ENCODE data around the gene PASD1. TPM values are rescaled to one million over a fixed set of nuclear protein-coding genes. Genes with fewer than 3 reads are reported as not detected.
"Not testable (repeated sequence)": the region's sequence is repeated elsewhere in the genome, so short reads cannot be mapped to it uniquely, and the experiment has no call there.

Gene PASD1
- polyA plus RNA-seq, 4 donors, result not detected

DNA sequence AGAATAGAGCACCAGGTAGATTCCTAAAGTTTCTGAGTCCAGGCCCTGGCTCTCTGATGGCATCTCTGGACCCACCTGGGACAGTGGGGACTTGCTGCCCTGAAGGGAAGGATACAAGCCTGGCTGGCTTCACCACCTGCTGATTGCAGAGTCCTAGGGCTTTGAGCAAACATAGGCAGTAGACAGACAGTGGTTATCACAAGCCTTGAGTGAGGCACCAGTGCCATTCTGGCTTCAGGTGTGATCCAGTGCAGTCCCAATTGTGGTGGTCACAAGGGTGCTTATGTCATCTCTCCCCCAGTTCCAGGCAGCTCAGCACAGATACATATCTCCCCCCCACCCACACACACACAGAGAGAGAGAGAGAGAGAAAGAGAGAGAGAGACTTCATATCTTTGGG, 125.2 kb downstream of the PASD1 start:
- FAIRE-seq (no peak), DNase-seq (no peak)
- no peaks in the 10 kb centered on the region for H3K9me3 ChIP-seq (ENCODE audit: control insufficient read depth in 2 of 2, insufficient read depth in 1 of 2, low read depth in 1 of 2, low read length in 1 of 2)
- no peak overlapping the region for H3K4me3 ChIP-seq (ENCODE audit: low read depth in 1 of 3, low read length in 3 of 3)
- H3K4me1 ChIP-seq (ENCODE audit: control insufficient read depth in 3 of 3, insufficient read depth in 2 of 3, low read depth in 1 of 3, low read length in 2 of 3), result no peaks in the 10 kb centered on the region
- H3K27me3 ChIP-seq (ENCODE audit: control insufficient read depth in 3 of 3, insufficient read depth in 3 of 3, low read length in 3 of 3), result no peaks in the 10 kb centered on the region
- H3K27ac ChIP-seq (ENCODE audit: low read depth in 1 of 3, low read length in 2 of 3), result no peak overlapping the region
- H3K36me3 ChIP-seq (ENCODE audit: control insufficient read depth in 3 of 3, insufficient read depth in 2 of 3, low read depth in 1 of 3, low read length in 3 of 3), result no peaks in the 10 kb centered on the region

DNA sequence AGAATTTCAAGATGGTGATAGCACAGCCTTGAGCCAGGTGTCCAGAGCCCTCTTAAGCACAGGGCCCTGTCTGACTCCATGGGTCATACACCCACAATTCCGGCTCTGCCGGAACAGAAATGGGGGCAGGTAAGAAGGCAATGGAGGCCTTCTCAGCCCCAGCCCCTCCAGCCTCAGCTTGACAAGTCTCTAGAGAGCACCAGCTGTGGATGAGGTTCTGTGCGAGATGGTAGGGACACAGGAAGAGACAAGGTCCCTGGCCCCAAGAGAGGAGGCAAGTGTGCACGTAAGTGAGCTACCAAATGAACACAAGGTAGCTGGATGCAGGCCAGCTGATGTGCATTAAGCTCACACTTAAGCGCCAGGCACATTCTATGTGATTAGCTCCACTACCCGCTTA, 129.3 kb downstream of the PASD1 start:
- no peak for DNase-seq
- Histone ChIP-seq H3K9me3 (ENCODE audit: control insufficient read depth in 2 of 2, insufficient read depth in 1 of 2, low read depth in 1 of 2, low read length in 1 of 2) (no peaks in the 10 kb centered on the region), H3K27me3 (ENCODE audit: control insufficient read depth in 3 of 3, insufficient read depth in 3 of 3, low read length in 3 of 3) (no peaks in the 10 kb centered on the region), H3K4me3 (ENCODE audit: low read depth in 1 of 3, low read length in 3 of 3) (no peak overlapping the region), H3K27ac (ENCODE audit: low read depth in 1 of 3, low read length in 2 of 3) (no peak overlapping the region), H3K4me1 (ENCODE audit: control insufficient read depth in 3 of 3, insufficient read depth in 2 of 3, low read depth in 1 of 3, low read length in 2 of 3) (no peaks in the 10 kb centered on the region), H3K36me3 (ENCODE audit: control insufficient read depth in 3 of 3, insufficient read depth in 2 of 3, low read depth in 1 of 3, low read length in 3 of 3) (no peaks in the 10 kb centered on the region)
- FAIRE-seq, result no peak
- WGBS, 3 donors, result 83 to 89% (median 85%) methylated on average over 4 to 6 of the region's 6 CpGs

DNA sequence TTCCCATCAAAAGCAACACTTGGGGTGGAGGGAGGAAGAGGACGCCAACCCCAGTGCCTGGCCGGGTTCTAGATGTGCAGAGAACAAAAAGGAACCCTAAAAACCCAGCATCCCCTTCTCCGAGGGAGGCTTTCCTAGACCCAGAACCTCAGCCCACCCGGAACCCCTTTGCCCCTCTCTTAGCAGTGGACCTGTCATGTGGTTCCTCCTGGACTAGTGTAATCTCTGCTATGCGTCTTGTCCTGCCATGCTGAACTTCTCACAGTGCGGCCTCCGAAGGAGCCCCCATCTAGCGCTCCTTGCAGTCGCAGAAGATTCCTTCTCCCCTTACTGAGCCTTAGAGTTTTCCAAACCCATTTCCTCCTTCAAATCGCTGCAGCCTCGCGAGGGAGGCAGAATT, 130.6 kb downstream of the PASD1 start:
- no peaks in the 10 kb centered on the region for H3K9me3 ChIP-seq (ENCODE audit: control insufficient read depth in 2 of 2, insufficient read depth in 1 of 2, low read depth in 1 of 2, low read length in 1 of 2)
- no peak overlapping the region for H3K27ac ChIP-seq (ENCODE audit: low read depth in 1 of 3, low read length in 2 of 3)
- FAIRE-seq (no peak), DNase-seq (no peak)
- no peak overlapping the region for H3K4me3 ChIP-seq (ENCODE audit: low read depth in 1 of 3, low read length in 3 of 3)
- 70 to 80% (median 74%) methylated on average over 10 to 12 of the region's 12 CpGs for WGBS, 3 donors
- H3K4me1 ChIP-seq (ENCODE audit: control insufficient read depth in 3 of 3, insufficient read depth in 2 of 3, low read depth in 1 of 3, low read length in 2 of 3), result no peaks in the 10 kb centered on the region
- no peaks in the 10 kb centered on the region for H3K36me3 ChIP-seq (ENCODE audit: control insufficient read depth in 3 of 3, insufficient read depth in 2 of 3, low read depth in 1 of 3, low read length in 3 of 3)
- no peaks in the 10 kb centered on the region for H3K27me3 ChIP-seq (ENCODE audit: control insufficient read depth in 3 of 3, insufficient read depth in 3 of 3, low read length in 3 of 3)

DNA sequence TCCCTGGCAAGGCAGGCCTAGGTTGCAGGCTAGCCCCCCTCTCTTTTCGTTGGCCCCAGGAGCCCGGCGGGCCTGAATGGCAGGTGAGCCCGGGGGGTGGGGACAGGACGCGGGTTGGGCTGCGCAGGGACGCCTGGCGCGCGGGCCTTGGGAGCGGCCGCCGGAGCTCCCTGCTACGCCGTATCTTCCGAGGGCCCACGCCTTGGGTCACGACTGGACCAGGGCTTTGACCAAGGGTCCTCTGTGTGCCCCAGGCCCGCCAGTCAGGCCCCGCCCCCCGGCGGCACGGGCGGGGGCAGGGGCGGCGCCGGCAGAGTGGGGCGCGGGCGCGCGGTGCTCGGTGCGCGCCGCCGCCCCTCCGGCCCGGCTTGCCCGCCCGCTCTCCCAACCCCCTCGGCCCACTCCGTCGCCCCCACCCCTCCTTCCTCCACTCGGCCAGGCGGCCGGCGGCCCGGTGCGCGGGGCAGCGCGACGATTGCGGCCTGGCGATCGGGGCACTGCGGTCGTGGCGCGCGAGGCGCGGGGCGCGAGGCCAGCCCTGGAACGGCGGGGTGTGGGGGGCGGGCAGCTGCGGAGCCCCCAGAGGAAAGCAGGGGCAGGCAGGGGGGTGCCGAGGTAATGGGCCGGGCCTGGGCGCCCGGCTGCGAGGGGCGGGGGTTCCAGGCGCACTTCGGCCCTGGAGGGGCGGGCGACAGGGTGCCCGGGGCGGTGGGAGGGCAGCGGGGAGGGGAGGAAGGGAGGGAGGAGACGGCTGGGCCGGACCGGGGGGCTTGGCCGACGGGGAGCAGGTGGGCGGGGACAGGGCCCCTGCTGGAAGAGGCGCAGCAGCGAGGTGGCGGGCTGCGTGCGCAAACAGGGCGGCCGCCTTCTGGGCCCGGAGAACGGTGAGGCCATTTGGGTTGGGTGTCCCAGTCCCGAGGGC, 131.4 kb downstream of the PASD1 start, which contains the start of gene PRRG3:
PRRG3 (plus strand) TSS at position 798 of the 922 bp plus-strand sequence. CDS start 3,357 bp downstream, outside the sequence.
- Histone ChIP-seq H3K27me3 (ENCODE audit: control insufficient read depth in 3 of 3, insufficient read depth in 3 of 3, low read length in 3 of 3) (no peaks in the 10 kb centered on the region), H3K4me3 (ENCODE audit: low read depth in 1 of 3, low read length in 3 of 3) (no peak within 1 kb of the TSS), H3K9me3 (ENCODE audit: control insufficient read depth in 2 of 2, insufficient read depth in 1 of 2, low read depth in 1 of 2, low read length in 1 of 2) (no peaks in the 10 kb centered on the region), H3K4me1 (ENCODE audit: control insufficient read depth in 3 of 3, insufficient read depth in 2 of 3, low read depth in 1 of 3, low read length in 2 of 3) (no peaks in the 10 kb centered on the region), H3K27ac (ENCODE audit: low read depth in 1 of 3, low read length in 2 of 3) (no peak within 1 kb of the TSS), H3K36me3 (ENCODE audit: control insufficient read depth in 3 of 3, insufficient read depth in 2 of 3, low read depth in 1 of 3, low read length in 3 of 3) (no peaks in the 10 kb centered on the region)
- WGBS, 3 donors, result 3 to 47% (median 5%) methylated on average over 16 to 95 of the region's 100 CpGs
- FAIRE-seq, result no peak
- DNase-seq, result peak in 1 of 2 donors; percentile 8

DNA sequence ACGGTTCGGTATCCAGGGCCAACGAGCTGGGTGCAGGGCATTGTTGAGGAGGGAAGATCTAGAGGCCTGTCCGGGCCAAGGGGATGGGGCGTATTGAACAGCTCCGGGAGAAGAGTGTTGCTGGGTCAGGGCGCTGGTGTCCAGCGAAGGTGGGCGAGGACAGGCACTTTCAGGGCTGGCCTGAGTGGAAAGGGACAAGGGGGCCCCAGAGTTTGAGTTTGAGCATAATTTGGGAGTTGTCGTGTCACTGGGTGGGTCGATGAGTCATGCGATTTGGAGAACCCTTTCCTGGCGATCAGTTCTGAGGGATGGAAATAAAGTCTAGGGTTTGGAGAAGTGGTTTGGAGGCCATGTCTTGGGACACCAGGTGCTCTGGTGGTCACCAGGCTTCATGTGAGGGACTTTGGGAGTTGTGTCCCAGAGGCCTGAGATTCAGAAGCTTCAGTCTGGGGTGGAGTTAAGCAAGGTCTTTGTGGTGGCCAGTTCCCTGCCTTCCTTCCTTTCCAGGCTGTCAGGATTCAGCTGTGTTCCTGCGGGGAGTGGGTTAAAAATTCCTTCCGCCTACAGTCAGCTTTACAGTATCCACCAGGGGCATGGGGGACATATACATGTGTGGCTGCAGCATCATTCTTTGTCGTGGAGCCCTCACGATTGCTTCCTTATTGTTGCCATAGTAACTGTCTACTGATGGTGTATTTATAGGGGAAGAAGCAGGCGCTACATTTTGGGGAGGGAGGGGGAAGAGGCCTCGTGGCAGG, 132.3 kb downstream of the PASD1 start:
- H3K36me3 ChIP-seq (ENCODE audit: control insufficient read depth in 3 of 3, insufficient read depth in 2 of 3, low read depth in 1 of 3, low read length in 3 of 3), result no peaks in the 10 kb centered on the region
- no peak for FAIRE-seq
- 14 to 54% (median 34%) methylated on average over 17 to 19 of the region's 19 CpGs for WGBS, 3 donors

DNA sequence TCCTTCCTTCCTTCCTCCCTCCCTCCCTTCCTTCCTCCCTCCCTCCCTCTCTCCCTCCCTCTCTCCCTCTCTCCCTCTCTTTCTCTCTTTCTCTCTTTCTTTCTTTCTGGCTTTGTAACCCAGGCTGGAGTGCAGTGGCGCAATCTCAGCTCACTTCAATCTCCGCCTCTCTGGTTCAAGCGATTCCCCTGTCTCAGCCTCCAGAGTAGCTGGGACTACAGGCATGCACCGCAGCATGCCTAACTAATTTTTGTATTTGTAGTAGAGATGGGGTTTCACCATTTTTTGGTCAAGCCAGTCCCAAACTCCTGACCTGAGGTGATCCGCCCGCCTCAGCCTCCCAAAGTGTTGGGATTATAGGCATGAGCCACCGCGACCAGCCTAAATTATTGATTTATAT, 133.6 kb downstream of the PASD1 start:
- WGBS, 3 donors, result 84 to 95% (median 88%) methylated on average over 8 of the region's 8 CpGs
- H3K9me3 ChIP-seq (ENCODE audit: control insufficient read depth in 2 of 2, insufficient read depth in 1 of 2, low read depth in 1 of 2, low read length in 1 of 2); DNase-seq; FAIRE-seq; H3K27me3 ChIP-seq (ENCODE audit: control insufficient read depth in 3 of 3, insufficient read depth in 3 of 3, low read length in 3 of 3); H3K4me1 ChIP-seq (ENCODE audit: control insufficient read depth in 3 of 3, insufficient read depth in 2 of 3, low read depth in 1 of 3, low read length in 2 of 3); H3K27ac ChIP-seq (ENCODE audit: low read depth in 1 of 3, low read length in 2 of 3); H3K4me3 ChIP-seq (ENCODE audit: low read depth in 1 of 3, low read length in 3 of 3); H3K36me3 ChIP-seq (ENCODE audit: control insufficient read depth in 3 of 3, insufficient read depth in 2 of 3, low read depth in 1 of 3, low read length in 3 of 3): not testable (repeated sequence)

More for the DNA sequence above, 132.3 kb downstream of the PASD1 start:
- Histone ChIP-seq H3K4me3 (ENCODE audit: low read depth in 1 of 3, low read length in 3 of 3) (no peak overlapping the region), H3K27ac (ENCODE audit: low read depth in 1 of 3, low read length in 2 of 3) (no peak overlapping the region), H3K9me3 (ENCODE audit: control insufficient read depth in 2 of 2, insufficient read depth in 1 of 2, low read depth in 1 of 2, low read length in 1 of 2) (no peaks in the 10 kb centered on the region), H3K27me3 (ENCODE audit: control insufficient read depth in 3 of 3, insufficient read depth in 3 of 3, low read length in 3 of 3) (no peaks in the 10 kb centered on the region), H3K4me1 (ENCODE audit: control insufficient read depth in 3 of 3, insufficient read depth in 2 of 3, low read depth in 1 of 3, low read length in 2 of 3) (no peaks in the 10 kb centered on the region)
- DNase-seq, result no peak

DNA sequence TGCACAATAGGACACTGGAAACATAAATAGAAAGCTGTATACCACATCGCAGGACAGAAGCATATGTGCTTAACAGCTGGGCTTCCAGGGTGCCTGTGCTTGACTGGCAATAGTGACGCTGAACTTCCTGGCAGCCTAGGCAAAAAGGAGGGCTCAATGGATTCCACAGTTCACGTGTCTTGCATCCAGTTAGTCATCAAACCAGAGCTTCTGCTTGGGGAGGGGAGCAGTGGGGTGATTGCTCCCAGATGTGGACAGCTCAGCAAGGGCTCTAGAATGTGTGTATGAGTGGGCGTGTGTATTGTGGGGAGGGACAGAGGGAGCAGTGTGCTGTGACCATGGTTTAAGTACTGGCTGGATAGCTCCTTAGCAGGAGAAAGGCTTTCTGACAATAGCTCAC, 134.0 kb downstream of the PASD1 start:
- H3K27ac ChIP-seq (ENCODE audit: low read depth in 1 of 3, low read length in 2 of 3), result no peak overlapping the region
- H3K4me3 ChIP-seq (ENCODE audit: low read depth in 1 of 3, low read length in 3 of 3), result no peak overlapping the region
- no peaks in the 10 kb centered on the region for H3K36me3 ChIP-seq (ENCODE audit: control insufficient read depth in 3 of 3, insufficient read depth in 2 of 3, low read depth in 1 of 3, low read length in 3 of 3)
- H3K27me3 ChIP-seq (ENCODE audit: control insufficient read depth in 3 of 3, insufficient read depth in 3 of 3, low read length in 3 of 3), result no peaks in the 10 kb centered on the region
- no peaks in the 10 kb centered on the region for H3K4me1 ChIP-seq (ENCODE audit: control insufficient read depth in 3 of 3, insufficient read depth in 2 of 3, low read depth in 1 of 3, low read length in 2 of 3)
- no peak for FAIRE-seq
- no peaks in the 10 kb centered on the region for H3K9me3 ChIP-seq (ENCODE audit: control insufficient read depth in 2 of 2, insufficient read depth in 1 of 2, low read depth in 1 of 2, low read length in 1 of 2)
- DNase-seq, result no peak
- 60 to 70% (median 64%) methylated on average over 4 of the region's 4 CpGs for WGBS, 3 donors

DNA sequence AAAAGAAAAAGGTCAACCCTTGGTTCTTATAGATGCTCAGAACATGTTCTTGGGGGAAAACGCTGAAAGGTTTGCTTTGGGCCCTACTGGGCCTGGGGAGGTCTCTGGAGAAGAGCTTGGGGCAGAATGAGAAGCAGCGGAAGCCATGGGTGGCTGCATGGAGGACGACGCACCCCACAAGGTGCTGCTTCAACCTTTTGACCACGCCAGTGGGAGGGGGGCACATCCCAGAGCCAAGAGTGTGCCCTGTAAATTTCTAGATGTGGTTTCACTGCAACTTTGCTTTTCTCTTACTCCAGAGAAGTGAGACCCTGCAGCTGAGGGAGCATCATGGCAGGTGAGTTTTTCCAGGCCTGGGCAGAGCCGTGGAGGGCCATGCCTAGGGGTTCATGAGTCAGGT, 135.0 kb downstream of the PASD1 start:
- Histone ChIP-seq H3K27ac (ENCODE audit: low read depth in 1 of 3, low read length in 2 of 3) (no peak overlapping the region), H3K4me3 (ENCODE audit: low read depth in 1 of 3, low read length in 3 of 3) (no peak overlapping the region), H3K4me1 (ENCODE audit: control insufficient read depth in 3 of 3, insufficient read depth in 2 of 3, low read depth in 1 of 3, low read length in 2 of 3) (no peaks in the 10 kb centered on the region), H3K27me3 (ENCODE audit: control insufficient read depth in 3 of 3, insufficient read depth in 3 of 3, low read length in 3 of 3) (no peaks in the 10 kb centered on the region), H3K9me3 (ENCODE audit: control insufficient read depth in 2 of 2, insufficient read depth in 1 of 2, low read depth in 1 of 2, low read length in 1 of 2) (no peaks in the 10 kb centered on the region), H3K36me3 (ENCODE audit: control insufficient read depth in 3 of 3, insufficient read depth in 2 of 3, low read depth in 1 of 3, low read length in 3 of 3) (no peaks in the 10 kb centered on the region)
- no peak for DNase-seq
- 61 to 87% (median 70%) methylated on average over 6 of the region's 6 CpGs for WGBS, 3 donors
- FAIRE-seq, result no peak
